Measurements from ENCODE around the gene SCAPER.

SCAPER gene

GRCh38 chr15:76682833-76683232 is 222.3 kb downstream of the SCAPER start:
- Histone ChIP-seq H3K4me1 (ENCODE audit: control insufficient read depth, insufficient read depth, low read length) (no peaks in the 10 kb centered on the region), H3K36me3 (ENCODE audit: control insufficient read depth, insufficient read depth, low read length) (no peaks in the 10 kb centered on the region), H3K27me3 (ENCODE audit: control insufficient read depth, insufficient read depth, low read length) (no peaks in the 10 kb centered on the region), H3K4me3 (ENCODE audit: low read length) (no peak overlapping the region), H3K9me3 (ENCODE audit: control insufficient read depth, low read length) (no peaks in the 10 kb centered on the region), H3K9ac (ENCODE audit: low read length) (no peak overlapping the region)

GRCh38 chr15:76682259-76682658 is 222.9 kb downstream of the SCAPER start:
- Histone ChIP-seq H3K9ac (ENCODE audit: low read length) (no peak overlapping the region), H3K27me3 (ENCODE audit: control insufficient read depth, insufficient read depth, low read length) (no peaks in the 10 kb centered on the region), H3K4me1 (ENCODE audit: control insufficient read depth, insufficient read depth, low read length) (no peaks in the 10 kb centered on the region), H3K36me3 (ENCODE audit: control insufficient read depth, insufficient read depth, low read length) (no peaks in the 10 kb centered on the region), H3K9me3 (ENCODE audit: control insufficient read depth, low read length) (no peaks in the 10 kb centered on the region), H3K4me3 (ENCODE audit: low read length) (no peak overlapping the region)

- no peaks in the 10 kb centered on the region for H3K27me3 ChIP-seq (ENCODE audit: control insufficient read depth, insufficient read depth, low read length)
- no peaks in the 10 kb centered on the region for H3K9me3 ChIP-seq (ENCODE audit: control insufficient read depth, low read length)
- H3K9ac ChIP-seq (ENCODE audit: low read length) = no peak overlapping the region
- no peaks in the 10 kb centered on the region for H3K36me3 ChIP-seq (ENCODE audit: control insufficient read depth, insufficient read depth, low read length)
- H3K4me1 ChIP-seq (ENCODE audit: control insufficient read depth, insufficient read depth, low read length) = no peaks in the 10 kb centered on the region
- H3K4me3 ChIP-seq (ENCODE audit: low read length) = no peak overlapping the region
Observed at GRCh38 chr15:76678766-76679165, 226.4 kb downstream of the SCAPER start.

- Histone ChIP-seq H3K4me3 (ENCODE audit: low read length) (no peak overlapping the region), H3K36me3 (ENCODE audit: control insufficient read depth, insufficient read depth, low read length) (no peaks in the 10 kb centered on the region), H3K9me3 (ENCODE audit: control insufficient read depth, low read length) (no peaks in the 10 kb centered on the region), H3K9ac (ENCODE audit: low read length) (no peak overlapping the region), H3K27me3 (ENCODE audit: control insufficient read depth, insufficient read depth, low read length) (no peaks in the 10 kb centered on the region), H3K4me1 (ENCODE audit: control insufficient read depth, insufficient read depth, low read length) (no peaks in the 10 kb centered on the region)
Observed at GRCh38 chr15:76674883-76675282, 230.3 kb downstream of the SCAPER start.

GRCh38 chr15:76669521-76670207 is 235.5 kb downstream of the SCAPER start:
- no peaks in the 10 kb centered on the region for H3K27me3 ChIP-seq (ENCODE audit: control insufficient read depth, insufficient read depth, low read length)
- H3K4me1 ChIP-seq (ENCODE audit: control insufficient read depth, insufficient read depth, low read length) = no peaks in the 10 kb centered on the region
- H3K4me3 ChIP-seq (ENCODE audit: low read length) = no peak overlapping the region
- H3K9ac ChIP-seq (ENCODE audit: low read length) = no peak overlapping the region
- H3K9me3 ChIP-seq (ENCODE audit: control insufficient read depth, low read length) = no peaks in the 10 kb centered on the region
- H3K36me3 ChIP-seq (ENCODE audit: control insufficient read depth, insufficient read depth, low read length) = no peaks in the 10 kb centered on the region

- Histone ChIP-seq H3K9ac (ENCODE audit: low read length) (no peak overlapping the region), H3K4me3 (ENCODE audit: low read length) (no peak overlapping the region), H3K4me1 (ENCODE audit: control insufficient read depth, insufficient read depth, low read length) (no peaks in the 10 kb centered on the region), H3K36me3 (ENCODE audit: control insufficient read depth, insufficient read depth, low read length) (no peaks in the 10 kb centered on the region), H3K27me3 (ENCODE audit: control insufficient read depth, insufficient read depth, low read length) (no peaks in the 10 kb centered on the region), H3K9me3 (ENCODE audit: control insufficient read depth, low read length) (no peaks in the 10 kb centered on the region)
Observed at GRCh38 chr15:76668900-76669299, 236.2 kb downstream of the SCAPER start.

- no peaks in the 10 kb centered on the region for H3K36me3 ChIP-seq (ENCODE audit: control insufficient read depth, insufficient read depth, low read length)
- no peaks in the 10 kb centered on the region for H3K9me3 ChIP-seq (ENCODE audit: control insufficient read depth, low read length)
- H3K9ac ChIP-seq (ENCODE audit: low read length) = no peak overlapping the region
- no peaks in the 10 kb centered on the region for H3K4me1 ChIP-seq (ENCODE audit: control insufficient read depth, insufficient read depth, low read length)
- H3K27me3 ChIP-seq (ENCODE audit: control insufficient read depth, insufficient read depth, low read length) = no peaks in the 10 kb centered on the region
- no peak overlapping the region for H3K4me3 ChIP-seq (ENCODE audit: low read length)
Observed at GRCh38 chr15:76667943-76668715, 237.0 kb downstream of the SCAPER start.

GRCh38 chr15:76664895-76665294 is 240.2 kb downstream of the SCAPER start:
- Histone ChIP-seq H3K4me3 (ENCODE audit: low read length) (no peak overlapping the region), H3K4me1 (ENCODE audit: control insufficient read depth, insufficient read depth, low read length) (no peaks in the 10 kb centered on the region), H3K9me3 (ENCODE audit: control insufficient read depth, low read length) (no peaks in the 10 kb centered on the region), H3K27me3 (ENCODE audit: control insufficient read depth, insufficient read depth, low read length) (no peaks in the 10 kb centered on the region), H3K36me3 (ENCODE audit: control insufficient read depth, insufficient read depth, low read length) (no peaks in the 10 kb centered on the region), H3K9ac (ENCODE audit: low read length) (no peak overlapping the region)

- no peak overlapping the region for H3K9ac ChIP-seq (ENCODE audit: low read length)
- no peaks in the 10 kb centered on the region for H3K36me3 ChIP-seq (ENCODE audit: control insufficient read depth, insufficient read depth, low read length)
- H3K9me3 ChIP-seq (ENCODE audit: control insufficient read depth, low read length) = no peaks in the 10 kb centered on the region
- H3K27me3 ChIP-seq (ENCODE audit: control insufficient read depth, insufficient read depth, low read length) = no peaks in the 10 kb centered on the region
- H3K4me3 ChIP-seq (ENCODE audit: low read length) = no peak overlapping the region
- no peaks in the 10 kb centered on the region for H3K4me1 ChIP-seq (ENCODE audit: control insufficient read depth, insufficient read depth, low read length)
Observed at GRCh38 chr15:76664411-76664810, 240.7 kb downstream of the SCAPER start.

- H3K9ac ChIP-seq (ENCODE audit: low read length) = no peak overlapping the region
- no peak overlapping the region for H3K4me3 ChIP-seq (ENCODE audit: low read length)
- H3K9me3 ChIP-seq (ENCODE audit: control insufficient read depth, low read length) = no peaks in the 10 kb centered on the region
- no peaks in the 10 kb centered on the region for H3K27me3 ChIP-seq (ENCODE audit: control insufficient read depth, insufficient read depth, low read length)
- no peaks in the 10 kb centered on the region for H3K4me1 ChIP-seq (ENCODE audit: control insufficient read depth, insufficient read depth, low read length)
- H3K36me3 ChIP-seq (ENCODE audit: control insufficient read depth, insufficient read depth, low read length) = no peaks in the 10 kb centered on the region
Observed at GRCh38 chr15:76663529-76663928, 241.6 kb downstream of the SCAPER start.

- Histone ChIP-seq H3K27me3 (ENCODE audit: control insufficient read depth, insufficient read depth, low read length) (no peaks in the 10 kb centered on the region), H3K9ac (ENCODE audit: low read length) (no peak overlapping the region), H3K4me3 (ENCODE audit: low read length) (no peak overlapping the region), H3K36me3 (ENCODE audit: control insufficient read depth, insufficient read depth, low read length) (no peaks in the 10 kb centered on the region), H3K4me1 (ENCODE audit: control insufficient read depth, insufficient read depth, low read length) (no peaks in the 10 kb centered on the region), H3K9me3 (ENCODE audit: control insufficient read depth, low read length) (no peaks in the 10 kb centered on the region)
Observed at GRCh38 chr15:76648732-76649444, 256.3 kb downstream of the SCAPER start.

- Histone ChIP-seq H3K36me3 (ENCODE audit: control insufficient read depth, insufficient read depth, low read length) (no peaks in the 10 kb centered on the region), H3K9ac (ENCODE audit: low read length) (no peak overlapping the region), H3K27me3 (ENCODE audit: control insufficient read depth, insufficient read depth, low read length) (no peaks in the 10 kb centered on the region), H3K4me3 (ENCODE audit: low read length) (no peak overlapping the region), H3K9me3 (ENCODE audit: control insufficient read depth, low read length) (no peaks in the 10 kb centered on the region), H3K4me1 (ENCODE audit: control insufficient read depth, insufficient read depth, low read length) (no peaks in the 10 kb centered on the region)
Observed at GRCh38 chr15:76647612-76648011, 257.5 kb downstream of the SCAPER start.

Data from mucosa of stomach (tissue), 1 donor.